ENCODE measurements around the gene RRP12. TPM values are rescaled to one million over a fixed set of nuclear protein-coding genes. Genes with fewer than 3 reads are reported as not detected.

Gene RRP12
- total and polyA plus RNA-seq, 2 donors (not counting 3 experiments of a cell fraction or from before 2014, with no cell fraction given), result 13.6 to 35.8 TPM

- Histone ChIP-seq H3K9me3 (replicated peaks; ENCODE audit: control insufficient read depth, insufficient read depth, low read length) (no peaks in the 10 kb centered on the region), H3K9me1 (replicated peaks; ENCODE audit: control insufficient read depth, extremely low read depth, insufficient read depth, low read length) (no peaks in the 10 kb centered on the region), H3K4me3 (replicated peaks in 1 of 3; ENCODE audit: insufficient read depth in 1 of 3, low read depth in 1 of 3, low read length in 3 of 3) (peak overlapping the region; percentile 54 to 84 (median 58)), H3K4me1 (ENCODE audit: control insufficient read depth, extremely low read depth, insufficient read depth, low read length) (peaks cover 10% of the 10 kb centered on the region), H3K36me3 (ENCODE audit: control insufficient read depth in 2 of 2, extremely low read depth in 1 of 2, insufficient read depth in 2 of 2, low read length in 2 of 2) (peaks cover 0 to 3% of the 10 kb centered on the region in 2 experiments), H4K20me1 (replicated peaks; ENCODE audit: control insufficient read depth, extremely low read depth, insufficient read depth, low read length) (no peaks in the 10 kb centered on the region), H2AFZ (ENCODE audit: low read depth, low read length) (peak overlapping the region; percentile 58), H3K4me2 (ENCODE audit: insufficient read depth, low read length) (peak overlapping the region; percentile 94), H3K79me2 (ENCODE audit: control insufficient read depth, insufficient read depth, low read length) (peaks cover 4% of the 10 kb centered on the region), H3K27me3 (ENCODE audit: control insufficient read depth in 2 of 2, insufficient read depth in 2 of 2, low read length in 2 of 2) (no peaks in the 10 kb centered on the region), H3K9ac (replicated peaks; ENCODE audit: extremely low read depth, insufficient read depth, low read length) (peak overlapping the region; percentile 90), H3K27ac (ENCODE audit: insufficient read depth, low read depth, low read length) (peak overlapping the region; percentile 75)
- CTCF ChIA-PET, result interaction anchor here (1.0 to 2.7 kb wide), 6 partner anchors 45 to 327 kb away, joined by 3 to 14 read pairs (median 8); partner anchors contain the start of gene FRAT2
- no peak for TF ChIP-seq MAX (IDR thresholded peaks at IDR 0.05; ENCODE audit: insufficient read depth, insufficient read length)
- TF ChIP-seq JUN (IDR thresholded peaks at IDR 0.05; ENCODE audit: borderline replicate concordance, insufficient read depth, insufficient read length, low read depth), result peak; percentile 37
- no peak for TF ChIP-seq FOS (IDR thresholded peaks at IDR 0.05; ENCODE audit: borderline replicate concordance, insufficient read depth, low read length)
- POLR2A ChIA-PET, result interaction anchor here (0.5 to 0.6 kb wide), 2 partner anchors 35 to 196 kb away, joined by 3 to 4 read pairs; no protein-coding TSS in a partner anchor
- FAIRE-seq, result peak; percentile 66
- peak; percentile 38 for DNase-seq (ENCODE audit: low read depth, low spot score)
- dilution Hi-C loops (cut with MboI; ENCODE audit: extremely low pct_ligation_motif_present, low sequenced_read_pairs) (no loop called here), intact Hi-C loops (cut with micrococcal nuclease) (loop anchor here (2.0 kb wide), 1 partner anchor 43 kb away; no protein-coding TSS in a partner anchor)
- BruUV-seq (replicated peaks), result no TSS peak
These were observed 1.1 kb downstream of the RRP12 start for GRCh38 chr10:97399843-97400545.

DNA sequence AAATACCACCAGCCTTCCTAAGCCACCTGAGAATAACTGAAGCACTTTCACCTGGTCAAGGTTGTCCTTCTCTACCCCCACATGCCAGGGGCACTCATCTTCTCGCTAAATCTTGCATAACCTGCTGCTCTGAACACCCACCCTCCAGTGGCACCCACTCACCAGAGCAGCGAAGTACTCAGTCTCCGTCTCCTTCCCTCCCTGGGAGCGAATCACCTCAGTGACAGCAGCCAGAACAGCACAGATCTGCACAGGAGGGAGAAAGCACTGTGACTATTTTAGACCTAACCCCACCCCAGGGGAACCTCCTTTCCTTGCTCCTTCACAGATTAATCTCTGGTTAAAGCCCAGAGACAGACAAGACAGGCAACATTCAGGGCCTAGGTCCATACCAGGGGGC, 5.1 kb downstream of the RRP12 start:
- H3K9me1 ChIP-seq (replicated peaks; ENCODE audit: control insufficient read depth, extremely low read depth, insufficient read depth, low read length), result no peaks in the 10 kb centered on the region
- intact Hi-C loops (cut with micrococcal nuclease), result no loop called here
- DNase-seq (ENCODE audit: low read depth, low spot score) (no peak), FAIRE-seq (no peak)
- no peaks in the 10 kb centered on the region for H3K9me3 ChIP-seq (replicated peaks; ENCODE audit: control insufficient read depth, insufficient read depth, low read length)
- peaks cover 3 to 7% of the 10 kb centered on the region in 2 experiments for H3K36me3 ChIP-seq (ENCODE audit: control insufficient read depth in 2 of 2, extremely low read depth in 1 of 2, insufficient read depth in 2 of 2, low read length in 2 of 2)
- H2AFZ ChIP-seq (ENCODE audit: low read depth, low read length), result no peak overlapping the region
- H3K27me3 ChIP-seq (ENCODE audit: control insufficient read depth in 2 of 2, insufficient read depth in 2 of 2, low read length in 2 of 2), result no peaks in the 10 kb centered on the region
- no TSS peak for BruUV-seq (replicated peaks)
- peaks cover 4% of the 10 kb centered on the region for H3K79me2 ChIP-seq (ENCODE audit: control insufficient read depth, insufficient read depth, low read length)
- H3K27ac ChIP-seq (ENCODE audit: insufficient read depth, low read depth, low read length), result no peak overlapping the region
- no peak for TF ChIP-seq MYC (IDR thresholded peaks at IDR 0.05; ENCODE audit: low read depth, low read length)
- no peak overlapping the region for H3K4me2 ChIP-seq (ENCODE audit: insufficient read depth, low read length)
- peaks cover 10% of the 10 kb centered on the region for H3K4me1 ChIP-seq (ENCODE audit: control insufficient read depth, extremely low read depth, insufficient read depth, low read length)
- H4K20me1 ChIP-seq (replicated peaks; ENCODE audit: control insufficient read depth, extremely low read depth, insufficient read depth, low read length), result no peaks in the 10 kb centered on the region
- H3K9ac ChIP-seq (replicated peaks; ENCODE audit: extremely low read depth, insufficient read depth, low read length), result no peak overlapping the region
- ChIA-PET POLR2A (no interaction called here), CTCF (no interaction called here)
- dilution Hi-C loops (cut with MboI; ENCODE audit: extremely low pct_ligation_motif_present, low sequenced_read_pairs), result no loop called here
- H3K4me3 ChIP-seq (replicated peaks in 1 of 3; ENCODE audit: insufficient read depth in 1 of 3, low read depth in 1 of 3, low read length in 3 of 3), result no peak overlapping the region

Data from endothelial cell of umbilical vein (primary cell).